GM13977 (cell line): ENCODE results near the gene ATP8B3.
A peak's percentile ranks its signal among the peaks of the same experiment; 100 is the strongest.

Experiments used
- DNase-seq: peaks from one replicate; pipeline ENCODE4 v3.0.0; 2012; ENCODE audit warnings: low spot score
- in situ Hi-C: fragments of 300-500 bp; cut with MboI; formaldehyde crosslinking; loops from one replicate; pipeline ENCODE4 v1.12.0; 2022; ENCODE audit warnings: low sequenced_read_pairs, low pct_unique_long_range_greater_than_20kb, mixed read lengths, inconsistent platforms; ENCODE audit not compliant: unreplicated experiment
- TF ChIP-seq, protein P1 (sequence below): IDR thresholded peaks from 2 replicates; pipeline ENCODE4 v1.5.1; 2012; ENCODE audit warnings: mild to moderate bottlenecking, control low read depth; ENCODE audit not compliant: insufficient read depth; ENCODE audit errors: extremely low read depth, missing control alignments

Gene ATP8B3

DNA sequence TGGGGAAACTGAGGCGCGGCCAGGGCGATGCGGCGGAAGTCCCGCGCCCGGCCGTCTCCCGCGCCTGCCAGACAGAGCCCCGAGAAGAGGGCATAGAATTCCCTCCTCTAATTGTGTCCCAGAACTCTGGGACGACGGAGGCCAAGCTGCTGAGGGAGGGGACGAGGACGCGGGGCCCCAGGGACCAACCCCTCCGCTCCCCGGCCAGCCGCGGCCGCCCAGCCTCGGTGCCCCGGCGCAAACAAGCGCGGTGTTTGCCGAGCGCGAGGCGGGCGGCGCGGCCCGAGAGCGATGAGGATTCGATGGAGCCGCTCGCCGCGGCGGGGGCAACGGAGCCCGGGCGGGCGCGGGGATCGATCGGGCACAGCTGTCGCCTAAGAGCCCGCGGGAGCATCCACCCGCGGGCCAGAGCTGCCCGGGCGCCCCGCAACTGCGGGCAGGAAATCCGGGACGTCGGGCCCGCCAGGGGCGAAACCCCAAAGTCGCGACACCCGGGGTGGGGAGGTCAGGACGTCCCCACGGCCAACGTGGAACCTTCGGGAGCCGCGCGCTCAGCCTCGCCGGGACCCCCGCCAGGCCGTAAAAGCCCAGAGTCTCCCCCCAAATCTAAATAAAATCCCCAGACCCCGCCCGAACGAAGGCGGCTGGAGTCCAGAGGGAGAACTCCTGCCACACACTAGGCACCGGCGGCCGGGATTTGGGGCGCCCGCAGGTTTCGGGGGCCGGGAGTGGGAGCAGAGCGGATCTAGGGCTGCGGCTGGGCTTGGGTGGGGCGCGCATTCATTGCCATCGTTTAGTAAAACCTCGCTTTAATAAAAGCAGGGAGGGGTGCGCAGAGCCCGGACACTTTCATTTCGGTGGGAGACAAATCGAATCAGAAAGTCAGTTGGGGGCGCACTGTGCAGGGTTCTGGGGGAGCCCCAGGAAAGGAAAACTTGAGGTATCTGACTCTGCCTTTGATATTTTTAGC, 62.4 kb downstream of the ATP8B3 start:
- no peak for DNase-seq
- TF ChIP-seq, protein P1, sequence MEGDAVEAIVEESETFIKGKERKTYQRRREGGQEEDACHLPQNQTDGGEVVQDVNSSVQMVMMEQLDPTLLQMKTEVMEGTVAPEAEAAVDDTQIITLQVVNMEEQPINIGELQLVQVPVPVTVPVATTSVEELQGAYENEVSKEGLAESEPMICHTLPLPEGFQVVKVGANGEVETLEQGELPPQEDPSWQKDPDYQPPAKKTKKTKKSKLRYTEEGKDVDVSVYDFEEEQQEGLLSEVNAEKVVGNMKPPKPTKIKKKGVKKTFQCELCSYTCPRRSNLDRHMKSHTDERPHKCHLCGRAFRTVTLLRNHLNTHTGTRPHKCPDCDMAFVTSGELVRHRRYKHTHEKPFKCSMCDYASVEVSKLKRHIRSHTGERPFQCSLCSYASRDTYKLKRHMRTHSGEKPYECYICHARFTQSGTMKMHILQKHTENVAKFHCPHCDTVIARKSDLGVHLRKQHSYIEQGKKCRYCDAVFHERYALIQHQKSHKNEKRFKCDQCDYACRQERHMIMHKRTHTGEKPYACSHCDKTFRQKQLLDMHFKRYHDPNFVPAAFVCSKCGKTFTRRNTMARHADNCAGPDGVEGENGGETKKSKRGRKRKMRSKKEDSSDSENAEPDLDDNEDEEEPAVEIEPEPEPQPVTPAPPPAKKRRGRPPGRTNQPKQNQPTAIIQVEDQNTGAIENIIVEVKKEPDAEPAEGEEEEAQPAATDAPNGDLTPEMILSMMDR: no peak
- in situ Hi-C loops: no loop called here

DNA sequence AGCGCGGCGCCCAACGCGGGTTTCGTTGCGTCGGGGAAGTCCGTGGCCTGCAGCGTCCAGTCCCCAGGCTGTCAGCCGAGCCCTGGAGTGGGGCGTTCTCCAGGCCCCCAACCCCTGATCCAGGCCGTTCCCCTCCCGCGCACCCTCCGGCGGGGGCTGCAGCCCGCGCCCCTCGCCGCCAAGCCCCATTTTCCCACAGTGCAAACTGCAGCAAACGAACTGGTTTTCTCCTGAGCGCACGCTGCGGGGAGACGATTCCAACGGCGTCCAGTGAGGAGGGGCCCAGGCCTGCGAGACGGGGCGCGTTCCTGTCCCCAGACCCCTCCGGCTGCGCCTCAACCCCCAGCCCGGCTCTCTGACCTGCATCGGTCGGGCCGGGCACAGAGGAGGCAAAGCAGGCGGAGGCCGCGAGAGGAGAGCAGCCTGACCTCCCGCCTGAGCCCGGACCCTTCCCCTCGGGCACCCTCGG, 63.2 kb downstream of the ATP8B3 start:
- DNase-seq: no peak
- in situ Hi-C loops: no loop called here
- TF ChIP-seq, protein P1: no peak

DNA sequence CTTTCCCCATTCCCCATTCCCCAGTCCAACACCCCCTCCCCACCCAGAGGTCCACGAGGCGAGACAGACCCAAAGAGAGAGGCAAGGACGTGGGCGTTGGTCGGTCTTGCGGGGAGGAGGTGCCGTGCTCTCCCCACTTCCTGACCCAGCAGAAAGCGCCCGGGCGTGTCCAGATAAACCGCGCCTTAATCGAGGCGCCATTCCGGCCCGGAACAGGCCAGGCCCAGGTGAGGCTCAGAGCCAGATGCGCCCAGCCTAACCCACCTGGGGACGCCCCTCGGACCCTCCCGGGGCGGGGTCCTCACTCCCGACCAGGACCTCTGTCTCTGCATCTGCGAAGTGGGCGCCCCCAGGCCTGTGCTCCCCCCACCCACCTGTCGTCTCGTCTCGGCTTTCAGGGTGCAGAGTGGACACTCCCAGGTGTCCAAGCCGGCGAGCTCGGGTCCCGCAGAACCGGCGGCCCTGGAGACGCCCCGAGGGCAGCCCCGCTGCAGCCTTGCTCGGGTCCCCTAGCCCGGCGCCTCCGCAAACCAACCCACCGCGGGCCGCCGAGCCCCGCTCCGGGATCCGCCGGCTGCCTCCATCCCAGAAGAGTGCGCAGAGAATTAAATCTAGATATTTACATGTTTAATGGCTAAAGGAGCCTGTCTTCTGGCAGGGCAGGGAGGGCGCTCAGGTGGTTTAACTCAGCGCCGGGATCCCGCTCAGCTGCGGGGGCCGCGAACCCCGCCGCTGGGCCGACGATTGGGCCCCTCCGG, 63.8 kb downstream of the ATP8B3 start:
- peak; percentile 78 for DNase-seq
- TF ChIP-seq, protein P1: no peak

DNA sequence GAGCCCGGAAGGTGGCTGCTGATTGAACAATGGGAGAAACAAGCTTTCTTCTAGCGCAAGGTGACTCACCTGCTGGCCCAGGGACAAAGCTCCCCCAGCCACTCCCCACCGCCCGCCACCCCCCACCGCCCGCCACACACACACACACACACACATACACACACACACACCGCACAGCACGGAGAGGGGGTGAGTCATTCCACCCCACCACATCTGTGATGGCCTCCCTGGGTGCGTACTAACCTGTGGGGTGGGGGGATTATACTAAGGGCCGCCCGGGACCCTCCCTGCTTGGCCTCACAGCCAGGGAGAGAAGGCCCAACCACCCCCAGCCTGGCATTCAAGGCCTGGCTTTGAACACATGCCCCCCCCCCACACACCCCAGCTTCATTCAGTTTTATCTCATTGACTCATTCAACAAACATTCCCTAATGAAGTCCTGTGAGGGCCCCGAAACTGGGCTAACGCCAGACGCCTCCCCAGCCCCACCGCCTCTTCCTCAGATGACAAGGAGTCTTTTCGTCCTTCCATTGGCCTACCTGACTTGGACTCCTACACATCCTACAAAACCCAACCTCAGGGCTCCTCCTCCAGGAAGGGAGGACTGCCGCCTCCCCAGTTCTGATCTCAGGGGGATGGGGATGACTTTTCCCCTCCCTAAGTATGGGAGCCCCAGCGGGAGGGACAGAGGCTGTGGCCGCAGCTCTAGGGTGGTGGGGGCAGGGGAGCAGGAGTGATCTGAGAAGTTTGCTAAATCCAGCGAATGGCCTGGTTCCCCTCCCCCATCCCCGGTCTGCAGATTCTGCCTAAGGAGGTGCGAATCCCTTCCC, 64.6 kb downstream of the ATP8B3 start:
- TF ChIP-seq, protein P1: no peak
- in situ Hi-C loops: no loop called here
- peak; percentile 83 for DNase-seq

More for the DNA sequence above, 63.8 kb downstream of the ATP8B3 start:
- in situ Hi-C loops: no loop called here

DNA sequence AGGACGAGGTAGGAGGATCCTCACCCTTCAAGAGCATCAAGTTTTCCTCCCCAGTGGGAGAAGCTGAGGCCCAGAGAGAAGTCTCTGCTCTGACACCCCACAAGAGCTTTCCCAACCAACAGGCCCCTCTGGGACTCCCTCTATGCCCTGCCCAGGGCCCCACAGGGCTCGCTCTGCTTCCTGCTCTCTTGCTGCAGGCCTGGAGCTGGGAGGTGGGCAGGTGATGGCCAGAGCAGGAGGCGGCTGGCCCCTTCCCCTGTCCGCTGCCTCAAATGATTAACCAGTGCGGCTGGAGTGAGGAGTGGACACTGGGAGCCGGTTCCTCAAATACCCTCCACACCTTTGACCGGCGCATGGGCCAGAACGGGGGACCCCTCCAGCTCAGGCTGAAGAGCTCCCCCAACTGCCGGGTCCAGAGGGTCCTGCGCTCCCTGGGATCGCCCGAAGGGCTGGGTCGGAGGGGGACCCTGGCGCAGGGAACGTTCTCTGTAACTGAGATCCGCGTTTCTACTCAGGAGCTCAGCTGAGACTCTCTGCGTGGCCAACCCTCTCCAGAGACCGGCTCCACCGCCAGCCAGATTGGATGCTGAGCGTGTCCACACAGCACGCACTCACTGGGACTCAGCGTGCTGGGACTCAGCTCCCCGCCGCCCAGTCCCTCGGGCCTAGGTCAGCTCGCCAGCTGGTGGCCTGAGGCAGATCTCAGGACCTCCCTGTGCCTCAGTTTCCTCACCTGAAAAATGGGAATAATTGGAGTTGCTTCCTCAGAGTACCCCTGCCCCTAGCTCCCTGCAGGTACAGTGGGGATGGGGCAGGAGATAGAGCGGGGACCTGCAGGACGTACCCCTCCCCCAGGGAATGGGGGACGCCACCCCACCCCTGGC, 65.4 kb downstream of the ATP8B3 start:
- TF ChIP-seq, protein P1: no peak
- in situ Hi-C loops: no loop called here
- DNase-seq: peak; percentile 56
